ENCODE measurements around the gene CTU1.

The CTU1 gene

GRCh38 chr19:51079481-51080110 is 28.6 kb downstream of the CTU1 start:
- no peak for DNase-seq

DNA sequence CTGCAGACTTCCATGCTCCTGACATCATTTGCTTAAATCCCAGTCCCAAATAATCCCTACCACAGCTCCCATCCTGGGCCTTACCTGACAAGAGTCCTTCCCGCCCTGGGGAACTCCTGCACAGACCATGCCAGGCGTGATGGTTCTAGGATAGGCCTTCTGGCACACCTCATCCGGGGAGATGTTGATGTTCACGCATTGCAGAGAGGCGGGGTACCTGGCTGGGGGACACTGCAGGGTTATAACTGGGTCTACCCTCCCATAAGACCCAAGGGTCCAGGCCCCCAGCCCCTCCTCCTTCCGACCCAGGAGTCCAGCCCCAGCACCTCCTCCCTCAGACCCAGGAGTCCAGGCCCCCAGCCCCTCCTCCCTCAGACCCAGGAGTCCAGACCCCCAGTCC is 29.5 kb downstream of the CTU1 start:
- DNase-seq = no peak

GRCh38 chr19:51078104-51078503 is 30.1 kb downstream of the CTU1 start:
- no peak for DNase-seq

DNA sequence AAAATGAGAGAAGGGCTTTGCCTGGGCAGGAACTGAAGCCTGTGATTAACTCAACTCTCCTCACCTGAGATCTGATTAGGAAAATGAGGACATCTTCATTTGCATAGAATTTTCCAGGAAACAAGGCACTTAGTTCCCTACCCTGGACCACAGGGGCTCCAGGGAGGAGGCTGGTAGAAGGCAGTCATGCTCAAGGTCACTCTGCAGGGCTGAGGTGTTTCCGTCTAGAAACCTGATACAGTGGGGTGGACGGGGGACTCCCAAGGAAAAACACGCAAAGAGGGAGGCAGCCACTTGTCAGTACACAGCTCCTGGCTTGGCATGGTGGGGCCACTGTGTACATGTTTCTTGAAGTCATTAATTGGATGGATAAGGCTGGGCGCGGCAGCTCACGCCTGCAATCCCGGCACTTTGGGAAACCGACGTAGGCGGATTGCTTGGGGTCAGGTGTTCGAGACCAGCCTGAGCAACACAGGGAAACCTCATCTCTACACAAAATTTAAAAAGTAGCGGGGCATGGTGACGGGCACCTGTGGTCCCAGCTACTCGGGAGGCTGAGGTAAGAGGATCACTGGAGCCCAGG is 31.5 kb downstream of the CTU1 start:
- no peak for DNase-seq

DNA sequence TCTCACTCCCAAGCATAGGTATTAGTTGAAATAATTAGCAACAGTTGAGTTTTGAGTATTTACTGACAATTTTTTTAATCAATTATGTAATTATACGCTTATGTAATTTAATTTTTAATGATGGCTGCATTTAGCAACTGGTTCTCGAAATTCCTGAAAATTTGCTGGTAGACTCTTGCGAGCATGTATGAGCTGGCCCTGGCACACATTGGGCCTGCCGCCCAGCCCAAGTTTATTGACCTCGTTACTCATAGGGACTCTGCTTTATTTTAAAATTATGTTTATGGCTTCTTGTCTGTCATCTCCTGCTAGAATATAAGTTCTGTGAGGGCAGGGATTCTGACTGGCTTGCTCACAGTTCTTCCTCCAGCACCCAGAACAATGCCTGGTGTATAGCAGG is 32.2 kb downstream of the CTU1 start:
- DNase-seq = no peak

GRCh38 chr19:51071095-51071405 is 37.2 kb downstream of the CTU1 start:
- no peak for DNase-seq

DNA sequence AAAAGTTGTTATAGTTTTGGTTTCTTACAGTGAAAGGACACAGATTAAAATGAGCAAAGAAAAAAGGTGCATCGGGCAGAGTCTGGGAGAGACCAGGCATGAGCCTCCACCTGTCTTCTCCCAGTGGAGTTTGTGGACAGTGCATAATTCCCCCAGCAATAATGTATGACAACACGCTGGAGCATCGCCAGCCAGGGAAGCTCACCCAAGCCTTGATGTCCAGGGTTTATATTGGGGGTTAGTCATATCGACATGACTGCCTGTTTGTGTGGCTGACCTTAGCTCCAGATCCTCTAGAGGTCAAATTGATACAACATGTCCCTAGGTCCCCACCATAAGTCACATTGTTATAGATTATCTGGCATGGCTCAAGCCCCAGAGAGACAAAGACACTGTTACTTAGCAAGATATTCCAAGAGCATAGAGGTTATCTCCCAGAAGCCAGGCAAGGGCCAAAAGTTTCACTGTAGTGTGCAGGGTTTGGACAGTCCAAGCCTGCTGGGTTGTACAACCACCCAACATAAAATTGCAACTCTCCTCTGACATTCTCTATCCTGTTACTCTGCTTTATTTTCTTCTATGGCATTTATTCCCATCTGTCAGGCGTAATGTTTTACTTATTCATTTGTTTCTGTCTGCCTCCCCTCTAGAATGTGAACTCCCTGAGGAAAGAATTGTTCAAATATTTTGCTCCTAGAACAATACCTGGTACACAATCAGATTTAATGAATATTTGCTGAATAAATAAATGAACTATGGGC is 37.7 kb downstream of the CTU1 start:
- DNase-seq = no peak

DNA sequence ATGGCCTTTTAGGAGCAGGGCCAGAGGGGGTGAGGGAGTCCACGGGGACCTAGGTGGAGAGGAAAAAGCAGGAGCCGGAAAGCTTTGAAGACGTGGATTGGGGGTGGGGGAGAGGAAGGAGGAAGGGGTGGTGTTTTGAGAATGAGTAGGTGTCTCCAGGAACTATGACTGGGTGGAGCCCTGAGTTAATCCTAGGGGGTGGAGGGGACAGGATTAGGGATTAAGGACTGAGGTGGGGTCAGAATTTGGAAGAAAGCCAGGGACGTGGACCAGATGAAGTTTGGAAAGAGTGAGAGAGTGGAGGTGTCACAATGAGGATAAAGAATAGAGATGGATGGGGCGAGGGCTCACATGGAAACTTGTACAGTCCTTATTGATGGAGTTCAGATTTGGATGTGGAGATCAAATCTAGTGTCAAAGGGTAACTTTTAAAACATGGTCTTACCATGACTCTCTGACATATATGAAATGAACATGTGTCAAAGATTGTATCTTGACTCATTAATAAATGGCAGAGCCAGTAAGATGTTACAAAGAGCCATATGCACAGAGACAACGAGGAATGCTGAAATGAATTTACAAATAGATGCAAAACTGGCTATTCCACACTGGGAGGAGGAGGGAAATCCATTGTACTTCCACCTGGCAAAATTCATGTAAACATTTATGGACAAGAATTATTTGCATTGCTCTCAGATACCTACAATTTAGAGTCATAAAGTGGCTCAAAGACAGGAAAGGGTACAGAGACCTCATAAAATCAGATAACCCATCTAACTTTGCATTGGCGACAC is 41.6 kb downstream of the CTU1 start:
- no peak for DNase-seq

DNA sequence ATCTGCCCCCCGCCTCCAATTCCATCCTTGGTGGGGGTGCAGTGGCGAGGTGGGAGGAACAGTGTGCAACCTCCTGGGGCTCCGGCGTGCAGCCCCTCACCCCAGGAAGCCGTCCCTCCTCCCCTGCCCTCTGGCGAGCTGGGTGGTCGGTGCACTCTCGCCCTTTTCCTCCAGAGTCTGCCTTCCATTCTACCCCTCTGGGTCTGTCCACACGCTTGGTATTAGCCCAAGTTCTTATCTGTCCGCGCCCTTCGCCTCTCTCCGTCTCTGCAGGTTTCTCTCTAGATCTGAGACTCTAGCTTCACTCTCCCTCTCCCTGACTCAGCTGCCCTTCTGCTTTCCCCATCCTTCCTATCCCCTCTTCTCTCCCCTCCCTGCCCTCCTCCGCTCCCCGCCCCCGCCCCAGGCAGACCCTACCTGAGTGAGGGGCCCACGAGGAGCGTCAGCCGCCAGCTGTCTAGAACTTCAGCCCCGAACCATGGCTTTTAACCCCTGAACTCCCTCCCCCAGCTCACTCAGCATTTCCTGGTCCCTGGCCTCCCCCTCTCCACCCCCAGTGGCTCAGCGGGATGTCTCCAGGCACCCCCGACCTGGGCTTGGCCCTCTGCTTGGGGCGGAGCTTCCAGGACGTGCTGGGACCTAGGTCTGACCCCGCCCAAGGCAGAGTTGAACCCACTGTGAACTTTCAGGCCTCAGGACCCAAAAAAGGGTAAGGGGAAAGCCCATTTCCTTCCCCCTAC is 42.8 kb downstream of the CTU1 start:
- DNase-seq = no peak

DNA sequence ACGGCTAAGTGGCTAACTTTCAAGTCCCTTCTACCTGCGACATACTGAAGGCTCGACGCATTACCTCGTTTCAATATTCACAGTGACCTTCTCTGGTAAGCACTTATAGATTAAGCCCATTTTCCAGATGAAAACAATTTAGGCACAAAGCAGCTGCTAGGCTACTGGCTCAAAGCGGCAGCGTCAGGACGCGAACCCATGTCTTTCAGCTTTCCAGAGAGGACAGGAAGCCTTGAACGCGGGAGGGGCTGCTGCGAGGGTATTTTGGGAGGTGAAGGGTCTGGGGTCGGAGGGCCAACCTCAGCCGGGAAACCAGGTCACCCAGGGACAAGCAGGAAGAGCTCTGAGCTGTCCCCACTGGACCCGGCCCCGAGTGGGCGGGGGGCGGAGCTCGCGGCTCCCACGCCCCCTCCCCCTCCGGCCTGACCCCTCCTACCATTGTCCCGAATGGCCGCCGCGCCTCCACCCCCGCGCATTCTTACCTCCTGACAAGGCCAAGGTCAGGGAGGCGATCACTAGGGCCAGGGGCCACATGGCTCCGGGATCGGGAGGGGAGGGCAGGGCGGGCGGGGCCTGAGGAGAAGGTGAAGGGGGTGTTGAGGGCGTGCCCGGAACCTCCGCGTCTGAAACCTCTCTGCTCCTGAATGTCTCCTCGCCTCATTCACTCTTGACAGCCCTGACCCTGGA is 43.5 kb downstream of the CTU1 start, which contains the start of gene KLK13:
Gene KLK13, minus strand, starts transcription at position 559 of the 687 bp plus-strand sequence. Its CDS starts 25 bp downstream, at position 534.
- DNase-seq = peak in 1 of 2 donors; percentile 4

DNA sequence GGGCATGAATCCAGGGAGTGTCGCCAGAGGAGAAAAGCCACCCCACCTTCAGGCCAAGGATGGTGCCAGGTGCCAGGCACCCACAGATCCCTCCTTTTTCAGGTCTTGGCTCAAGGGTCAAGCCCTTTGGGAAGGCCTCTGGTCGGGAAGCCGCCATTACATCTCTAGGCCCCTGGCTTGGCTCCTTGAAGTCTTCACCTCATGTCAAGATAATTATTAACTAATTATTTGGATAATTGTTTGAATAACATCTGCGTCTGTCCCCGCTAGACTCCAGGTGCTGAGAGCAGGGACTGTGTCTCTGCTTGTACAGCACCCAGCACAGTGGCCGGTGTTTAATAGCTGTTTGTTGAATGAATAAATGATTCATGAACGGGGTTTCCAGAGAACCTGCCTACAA is 44.5 kb downstream of the CTU1 start:
- no peak for DNase-seq

- DNase-seq = no peak
Observed at GRCh38 chr19:51060973-51061372, 47.2 kb downstream of the CTU1 start.

DNA sequence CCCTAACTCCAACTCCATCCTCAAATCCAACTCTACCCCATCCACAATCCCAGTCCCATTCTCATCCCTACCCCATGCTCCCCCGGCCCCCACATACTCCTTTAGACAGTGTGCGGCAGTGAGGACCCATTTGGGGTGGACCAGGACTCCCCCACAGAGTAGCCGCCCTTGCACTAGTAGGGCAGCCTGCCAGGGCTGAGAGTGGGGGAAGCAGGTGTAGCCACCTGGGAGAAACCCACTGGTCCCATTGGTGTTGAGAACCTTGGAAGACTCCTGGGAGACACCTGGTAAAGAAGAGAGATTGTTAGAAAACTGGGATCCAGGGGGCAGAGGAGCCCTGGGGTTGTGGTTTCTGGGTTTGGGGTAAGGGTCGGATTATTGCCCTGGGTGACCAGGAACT is 47.9 kb downstream of the CTU1 start:
- no peak for DNase-seq

- DNase-seq = no peak
Observed at GRCh38 chr19:51059715-51060114, 48.5 kb downstream of the CTU1 start.

DNA sequence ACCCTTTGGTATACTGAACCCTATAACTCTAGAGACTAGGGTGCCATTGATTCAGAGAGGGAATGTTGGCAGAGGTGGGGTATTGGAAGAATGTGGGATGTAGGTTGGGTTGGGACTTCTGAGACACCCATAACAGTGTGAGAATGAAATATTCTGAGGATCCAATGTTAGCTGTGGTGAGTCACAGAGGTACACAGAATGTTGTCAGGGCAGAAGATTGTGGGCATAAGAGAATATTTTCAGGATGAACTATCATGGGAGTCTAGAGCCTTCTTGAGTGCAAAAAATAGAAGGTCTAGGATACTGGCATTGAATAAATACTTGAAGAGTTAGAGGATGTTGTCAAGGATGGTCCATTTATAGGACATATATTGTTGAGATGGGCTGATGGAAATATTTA is 52.3 kb downstream of the CTU1 start:
- DNase-seq = no peak
